Panc1 (cell line): ENCODE results near the gene CCN2. TPM values are rescaled to one million over a fixed set of nuclear protein-coding genes. Genes with fewer than 3 reads are reported as not detected.

Experiments used
- ATAC-seq: fragments of 200-7000 bp; cut with Tn5 transposase; 2 replicates; pipeline ENCODE4 v1.9.1; 2020; ENCODE audit warnings: mild to moderate bottlenecking, moderate library complexity
- BruUV-seq: library from RNA; stranded (reverse); fragments of 400-500 nt; replicated peaks from 2 replicates; lab custom pipeline; 2021; lab: Mats Ljungman, UMichigan
- CTCF ChIA-PET: fragments of 300-600 bp; sonication (Branson Sonifier 250); formaldehyde crosslinking; loops from one replicate; lab custom pipeline; 2022; ENCODE audit warnings: antibody characterized with exemption; lab: Charles Lee
- POLR2A ChIA-PET: fragments of 300-600 bp; sonication (Branson Sonifier 250); formaldehyde crosslinking; loops from one replicate; lab custom pipeline; 2022; ENCODE audit warnings: antibody characterized with exemption; lab: Charles Lee
- DNase-seq: peaks from one replicate; pipeline ENCODE4 v3.0.0-alpha.2; 2010; ENCODE audit warnings: low read depth, low spot score
- H3K27ac ChIP-seq: 2 replicates; pipeline ENCODE4 v1.5.1; 2011; ENCODE audit warnings: mild to moderate bottlenecking, low read length, inconsistent platforms
- H3K27me3 ChIP-seq: fragments of 200-500 bp; sonication (Bioruptor generic); 2 replicates; pipeline ENCODE4 v1.6.0; 2014; ENCODE audit warnings: low read length, inconsistent platforms; ENCODE audit not compliant: control insufficient read depth, insufficient read depth
- H3K36me3 ChIP-seq: fragments of 200-500 bp; sonication (Bioruptor generic); 2 replicates; pipeline ENCODE4 v1.5.1; 2014; ENCODE audit warnings: inconsistent platforms, mild to moderate bottlenecking, low read length, moderate library complexity; ENCODE audit not compliant: control insufficient read depth, insufficient read depth
- H3K4me1 ChIP-seq: 2 replicates; pipeline ENCODE4 v1.5.1; 2011; ENCODE audit warnings: inconsistent platforms, mild to moderate bottlenecking, low read length, moderate library complexity; ENCODE audit not compliant: control insufficient read depth, insufficient read depth
- H3K4me3 ChIP-seq, 2 experiments: 2 replicates each; pipeline ENCODE4 v1.5.1; 2011 to 2012; ENCODE audit warnings: low read depth in 2 of 2, low read length in 2 of 2, mild to moderate bottlenecking in 2 of 2, inconsistent platforms in 1 of 2, moderate library complexity in 1 of 2
- H3K9me3 ChIP-seq: fragments of 200-500 bp; sonication (Bioruptor generic); 2 replicates; pipeline ENCODE4 v1.5.1; 2014; ENCODE audit warnings: low read depth, mild to moderate bottlenecking, inconsistent platforms, low read length, moderate library complexity; ENCODE audit not compliant: control insufficient read depth, insufficient read depth
- POLR2AphosphoS5 ChIP-seq: IDR thresholded peaks from 2 replicates; pipeline ENCODE4 v1.6.1; 2012; ENCODE audit warnings: mild to moderate bottlenecking, low read depth, low read length, moderate library complexity
- SIN3A ChIP-seq: IDR thresholded peaks from 2 replicates; pipeline ENCODE4 v1.6.1; 2012; ENCODE audit warnings: low read depth, mild to moderate bottlenecking, low read length, moderate library complexity, borderline replicate concordance; ENCODE audit not compliant: insufficient read depth
- TCF7L2 ChIP-seq: IDR thresholded peaks from 2 replicates; pipeline ENCODE4 v1.6.1; 2011; ENCODE audit warnings: mild to moderate bottlenecking, low read depth, low read length, inconsistent platforms
- in situ Hi-C: cut with HindIII; loops from 2 replicates; pipeline ENCODE4 v1.10.0; 2016; ENCODE audit warnings: low sequenced_read_pairs, low pct_unique_long_range_greater_than_20kb
- intact Hi-C: fragments of 100-400 bp; cut with micrococcal nuclease; formaldehyde crosslinking; loops from one replicate; pipeline ENCODE4 v1.10.0; 2022; ENCODE audit not compliant: unreplicated experiment
- total RNA-seq: library from RNA; stranded (reverse); gene quantifications from one replicate; pipeline ENCODE4 v1.2.1, GENCODE V29; 2021; ENCODE audit not compliant: unreplicated experiment
- TF ChIP-seq, protein P1 (sequence below): fragments of 450-650 bp; IDR thresholded peaks from 2 replicates; pipeline ENCODE4 v1.5.1; 2017; ENCODE audit warnings: mild to moderate bottlenecking
- TF ChIP-seq, protein P2 (sequence below), 2 experiments: IDR thresholded peaks; 2 replicates each; pipeline ENCODE4 v1.6.1; 2011 to 2012; ENCODE audit warnings: low read depth in 2 of 2, control low read depth in 1 of 2, low read length in 1 of 2, mild to moderate bottlenecking in 1 of 2, moderate library complexity in 1 of 2; ENCODE audit not compliant: insufficient read depth in 1 of 2

The CCN2 gene
- total RNA-seq, 1 experiment from 2014 or later, result 155 TPM

DNA sequence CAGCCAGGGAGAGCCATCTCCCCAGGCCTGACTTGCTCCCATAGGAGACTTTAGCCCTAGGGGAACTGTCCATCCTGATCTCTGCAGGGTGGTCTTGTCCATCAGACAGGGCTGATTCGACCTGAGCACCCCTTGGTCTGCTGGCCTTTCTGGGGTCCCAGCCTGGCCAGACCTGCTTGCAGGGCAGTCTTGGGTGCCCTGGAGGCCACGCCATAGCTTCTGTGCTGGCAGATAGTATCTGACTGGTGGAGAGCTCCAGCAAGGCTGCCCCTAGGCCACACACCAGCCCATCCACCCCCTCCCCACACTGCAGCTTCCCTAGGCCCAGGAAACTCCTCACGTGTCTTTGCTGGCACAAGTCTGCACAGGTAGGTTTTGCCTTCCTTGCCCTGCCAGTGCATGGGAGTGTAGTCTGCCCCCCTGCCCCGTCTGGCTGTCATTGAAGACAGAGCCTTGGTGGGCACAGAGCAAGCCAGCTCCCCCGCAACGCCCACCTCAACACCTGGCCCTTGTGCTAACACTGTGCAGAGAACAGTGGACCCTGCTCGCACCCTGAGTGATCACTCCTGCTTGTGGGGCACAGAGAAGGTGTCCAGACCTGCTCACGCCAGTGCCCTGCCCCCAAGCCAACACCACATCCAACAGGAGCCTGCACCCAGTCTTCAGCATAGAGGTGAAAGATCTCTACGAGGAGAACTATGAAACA, 32.4 kb downstream of the CCN2 start:
- Histone ChIP-seq H3K9me3 (no peaks in the 10 kb centered on the region), H3K27me3 (no peaks in the 10 kb centered on the region), H3K4me1 (no peaks in the 10 kb centered on the region), H3K4me3 (no peak overlapping the region), H3K36me3 (no peaks in the 10 kb centered on the region), H3K27ac (no peak overlapping the region)
- BruUV-seq, result no TSS peak
- in situ Hi-C loops (no loop called here), intact Hi-C loops (loop anchor here (5.0 to 10.0 kb wide), 2 partner anchors 134 to 563 kb away; no protein-coding TSS in a partner anchor)
- DNase-seq, result no peak
- POLR2A ChIA-PET, result no interaction called here
- CTCF ChIA-PET, result no interaction called here
- TF ChIP-seq, protein P1, sequence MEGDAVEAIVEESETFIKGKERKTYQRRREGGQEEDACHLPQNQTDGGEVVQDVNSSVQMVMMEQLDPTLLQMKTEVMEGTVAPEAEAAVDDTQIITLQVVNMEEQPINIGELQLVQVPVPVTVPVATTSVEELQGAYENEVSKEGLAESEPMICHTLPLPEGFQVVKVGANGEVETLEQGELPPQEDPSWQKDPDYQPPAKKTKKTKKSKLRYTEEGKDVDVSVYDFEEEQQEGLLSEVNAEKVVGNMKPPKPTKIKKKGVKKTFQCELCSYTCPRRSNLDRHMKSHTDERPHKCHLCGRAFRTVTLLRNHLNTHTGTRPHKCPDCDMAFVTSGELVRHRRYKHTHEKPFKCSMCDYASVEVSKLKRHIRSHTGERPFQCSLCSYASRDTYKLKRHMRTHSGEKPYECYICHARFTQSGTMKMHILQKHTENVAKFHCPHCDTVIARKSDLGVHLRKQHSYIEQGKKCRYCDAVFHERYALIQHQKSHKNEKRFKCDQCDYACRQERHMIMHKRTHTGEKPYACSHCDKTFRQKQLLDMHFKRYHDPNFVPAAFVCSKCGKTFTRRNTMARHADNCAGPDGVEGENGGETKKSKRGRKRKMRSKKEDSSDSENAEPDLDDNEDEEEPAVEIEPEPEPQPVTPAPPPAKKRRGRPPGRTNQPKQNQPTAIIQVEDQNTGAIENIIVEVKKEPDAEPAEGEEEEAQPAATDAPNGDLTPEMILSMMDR, result no peak
- no peak for TF ChIP-seq POLR2AphosphoS5
- TF ChIP-seq, protein P2, sequence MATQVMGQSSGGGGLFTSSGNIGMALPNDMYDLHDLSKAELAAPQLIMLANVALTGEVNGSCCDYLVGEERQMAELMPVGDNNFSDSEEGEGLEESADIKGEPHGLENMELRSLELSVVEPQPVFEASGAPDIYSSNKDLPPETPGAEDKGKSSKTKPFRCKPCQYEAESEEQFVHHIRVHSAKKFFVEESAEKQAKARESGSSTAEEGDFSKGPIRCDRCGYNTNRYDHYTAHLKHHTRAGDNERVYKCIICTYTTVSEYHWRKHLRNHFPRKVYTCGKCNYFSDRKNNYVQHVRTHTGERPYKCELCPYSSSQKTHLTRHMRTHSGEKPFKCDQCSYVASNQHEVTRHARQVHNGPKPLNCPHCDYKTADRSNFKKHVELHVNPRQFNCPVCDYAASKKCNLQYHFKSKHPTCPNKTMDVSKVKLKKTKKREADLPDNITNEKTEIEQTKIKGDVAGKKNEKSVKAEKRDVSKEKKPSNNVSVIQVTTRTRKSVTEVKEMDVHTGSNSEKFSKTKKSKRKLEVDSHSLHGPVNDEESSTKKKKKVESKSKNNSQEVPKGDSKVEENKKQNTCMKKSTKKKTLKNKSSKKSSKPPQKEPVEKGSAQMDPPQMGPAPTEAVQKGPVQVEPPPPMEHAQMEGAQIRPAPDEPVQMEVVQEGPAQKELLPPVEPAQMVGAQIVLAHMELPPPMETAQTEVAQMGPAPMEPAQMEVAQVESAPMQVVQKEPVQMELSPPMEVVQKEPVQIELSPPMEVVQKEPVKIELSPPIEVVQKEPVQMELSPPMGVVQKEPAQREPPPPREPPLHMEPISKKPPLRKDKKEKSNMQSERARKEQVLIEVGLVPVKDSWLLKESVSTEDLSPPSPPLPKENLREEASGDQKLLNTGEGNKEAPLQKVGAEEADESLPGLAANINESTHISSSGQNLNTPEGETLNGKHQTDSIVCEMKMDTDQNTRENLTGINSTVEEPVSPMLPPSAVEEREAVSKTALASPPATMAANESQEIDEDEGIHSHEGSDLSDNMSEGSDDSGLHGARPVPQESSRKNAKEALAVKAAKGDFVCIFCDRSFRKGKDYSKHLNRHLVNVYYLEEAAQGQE (IDR thresholded peaks at IDR 0.05; ENCODE audit: insufficient read depth in 1 of 2, low read depth in 2 of 2, low read length in 1 of 2), result no peak
- no peak for TF ChIP-seq TCF7L2
- no peak for TF ChIP-seq SIN3A
- no peak for ATAC-seq

DNA sequence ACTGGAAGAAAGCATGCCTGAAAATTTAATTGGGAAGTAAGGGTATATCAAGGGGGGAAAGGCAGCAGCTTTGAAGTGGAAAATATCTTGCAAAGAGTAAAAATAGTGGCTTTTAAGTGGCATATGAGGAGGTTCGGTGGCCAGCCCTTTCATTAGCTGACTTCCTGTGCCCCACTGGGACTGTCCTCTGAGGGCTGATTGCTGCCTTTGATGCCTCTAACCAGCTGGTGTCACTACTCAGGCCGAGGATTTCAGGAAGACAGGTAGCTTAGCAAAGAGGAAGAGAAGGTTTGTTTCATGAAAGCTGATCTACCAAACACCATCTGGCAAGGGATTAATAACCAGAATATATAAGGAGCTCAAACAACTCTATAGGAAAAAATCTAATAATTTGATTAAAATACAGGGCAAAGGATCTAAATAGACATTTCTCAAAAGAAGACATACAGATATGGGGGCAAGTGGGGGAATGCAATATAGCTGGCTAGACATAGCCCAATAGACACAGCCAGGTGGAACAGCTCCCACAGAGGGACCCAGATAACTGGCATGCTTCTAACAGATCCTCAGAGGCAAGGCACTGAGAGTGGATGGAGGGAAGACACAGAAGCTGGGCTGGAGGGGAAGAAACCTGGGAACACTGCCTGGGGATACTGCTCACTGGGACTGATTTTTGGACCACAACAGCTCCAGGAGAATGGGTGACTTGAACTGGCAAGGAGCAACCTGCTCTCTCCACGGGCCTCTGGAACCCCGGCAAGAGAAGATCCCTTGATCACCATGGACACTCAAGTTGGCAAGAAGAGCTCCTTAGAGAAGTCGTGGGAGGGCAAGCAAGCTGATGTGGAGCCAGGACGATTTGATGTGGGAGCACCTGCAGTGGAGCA, 33.2 kb downstream of the CCN2 start:
- Histone ChIP-seq H3K4me1 (no peaks in the 10 kb centered on the region), H3K27ac (no peak overlapping the region), H3K9me3 (no peaks in the 10 kb centered on the region), H3K27me3 (0 out of 2 replicates have a peak, but pooled peaks cover 2% of the 10 kb centered on the region), H3K36me3 (no peaks in the 10 kb centered on the region), H3K4me3 (no peak overlapping the region)
- POLR2A ChIA-PET, result no interaction called here
- DNase-seq (no peak), ATAC-seq (no peak)
- CTCF ChIA-PET, result interaction anchor here (0.6 kb wide), 3 partner anchors 29 to 303 kb away, joined by 3 to 5 read pairs (median 3); no protein-coding TSS in a partner anchor
- no TSS peak for BruUV-seq
- in situ Hi-C loops, result no loop called here
- intact Hi-C loops, result loop anchor here (5.0 to 10.0 kb wide), 2 partner anchors 133 to 564 kb away; no protein-coding TSS in a partner anchor
- no peak for TF ChIP-seq POLR2AphosphoS5
- TF ChIP-seq, protein P1, result no peak
- TF ChIP-seq SIN3A, result no peak
- TF ChIP-seq TCF7L2, result no peak
- TF ChIP-seq, protein P2 (IDR thresholded peaks at IDR 0.05; ENCODE audit: insufficient read depth in 1 of 2, low read depth in 2 of 2, low read length in 1 of 2), result no peak
